HK-2 (cell line): ENCODE measurements around the gene POLE.

ENCODE experiments used
- DNase-seq: peaks from one replicate; pipeline ENCODE4 v3.0.0-alpha.2; 2018; ENCODE audit not compliant: unreplicated experiment

Gene POLE, protein sequence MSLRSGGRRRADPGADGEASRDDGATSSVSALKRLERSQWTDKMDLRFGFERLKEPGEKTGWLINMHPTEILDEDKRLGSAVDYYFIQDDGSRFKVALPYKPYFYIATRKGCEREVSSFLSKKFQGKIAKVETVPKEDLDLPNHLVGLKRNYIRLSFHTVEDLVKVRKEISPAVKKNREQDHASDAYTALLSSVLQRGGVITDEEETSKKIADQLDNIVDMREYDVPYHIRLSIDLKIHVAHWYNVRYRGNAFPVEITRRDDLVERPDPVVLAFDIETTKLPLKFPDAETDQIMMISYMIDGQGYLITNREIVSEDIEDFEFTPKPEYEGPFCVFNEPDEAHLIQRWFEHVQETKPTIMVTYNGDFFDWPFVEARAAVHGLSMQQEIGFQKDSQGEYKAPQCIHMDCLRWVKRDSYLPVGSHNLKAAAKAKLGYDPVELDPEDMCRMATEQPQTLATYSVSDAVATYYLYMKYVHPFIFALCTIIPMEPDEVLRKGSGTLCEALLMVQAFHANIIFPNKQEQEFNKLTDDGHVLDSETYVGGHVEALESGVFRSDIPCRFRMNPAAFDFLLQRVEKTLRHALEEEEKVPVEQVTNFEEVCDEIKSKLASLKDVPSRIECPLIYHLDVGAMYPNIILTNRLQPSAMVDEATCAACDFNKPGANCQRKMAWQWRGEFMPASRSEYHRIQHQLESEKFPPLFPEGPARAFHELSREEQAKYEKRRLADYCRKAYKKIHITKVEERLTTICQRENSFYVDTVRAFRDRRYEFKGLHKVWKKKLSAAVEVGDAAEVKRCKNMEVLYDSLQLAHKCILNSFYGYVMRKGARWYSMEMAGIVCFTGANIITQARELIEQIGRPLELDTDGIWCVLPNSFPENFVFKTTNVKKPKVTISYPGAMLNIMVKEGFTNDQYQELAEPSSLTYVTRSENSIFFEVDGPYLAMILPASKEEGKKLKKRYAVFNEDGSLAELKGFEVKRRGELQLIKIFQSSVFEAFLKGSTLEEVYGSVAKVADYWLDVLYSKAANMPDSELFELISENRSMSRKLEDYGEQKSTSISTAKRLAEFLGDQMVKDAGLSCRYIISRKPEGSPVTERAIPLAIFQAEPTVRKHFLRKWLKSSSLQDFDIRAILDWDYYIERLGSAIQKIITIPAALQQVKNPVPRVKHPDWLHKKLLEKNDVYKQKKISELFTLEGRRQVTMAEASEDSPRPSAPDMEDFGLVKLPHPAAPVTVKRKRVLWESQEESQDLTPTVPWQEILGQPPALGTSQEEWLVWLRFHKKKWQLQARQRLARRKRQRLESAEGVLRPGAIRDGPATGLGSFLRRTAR (N-terminal part only)

GRCh38 chr12:132687211-132688164 lies at the start of gene POLE, which contains the start of gene PXMP2:
POLE (minus strand) TSS chr12:132687342; CDS start chr12:132687315, 27 bp downstream.
PXMP2 (plus strand) TSS chr12:132687587; CDS start chr12:132687671, 84 bp downstream.
- DNase-seq, result peak; percentile 97

GRCh38 chr12:132736913-132737312 lies 49.8 kb upstream of the POLE start:
- DNase-seq, result no peak

GRCh38 chr12:132736378-132736777 lies 49.2 kb upstream of the POLE start:
- DNase-seq, result no peak

GRCh38 chr12:132735496-132735895 lies 48.4 kb upstream of the POLE start:
- no peak for DNase-seq

- DNase-seq, result no peak
Measured at GRCh38 chr12:132734206-132734605, 47.1 kb upstream of the POLE start.

DNA sequence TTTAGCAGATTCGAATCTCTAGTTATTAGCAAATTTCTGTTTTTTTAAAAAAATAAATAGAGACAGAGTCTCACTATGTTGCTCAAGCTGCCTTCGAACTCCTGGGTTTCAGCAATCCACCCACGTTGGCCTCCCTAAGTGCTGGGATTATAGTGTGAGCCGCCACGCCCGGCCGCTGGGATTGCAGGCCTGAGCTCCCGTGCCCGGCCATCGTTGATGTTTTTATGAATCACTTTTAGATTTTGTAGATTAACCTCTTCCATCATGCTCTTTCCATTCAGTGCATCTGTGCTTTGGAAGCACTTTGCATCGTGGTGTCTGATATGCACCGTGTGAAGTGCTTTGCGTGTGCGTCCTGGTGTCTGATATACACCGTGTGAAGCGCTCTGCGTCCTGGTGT lies 44.4 kb upstream of the POLE start:
- no peak for DNase-seq

DNA sequence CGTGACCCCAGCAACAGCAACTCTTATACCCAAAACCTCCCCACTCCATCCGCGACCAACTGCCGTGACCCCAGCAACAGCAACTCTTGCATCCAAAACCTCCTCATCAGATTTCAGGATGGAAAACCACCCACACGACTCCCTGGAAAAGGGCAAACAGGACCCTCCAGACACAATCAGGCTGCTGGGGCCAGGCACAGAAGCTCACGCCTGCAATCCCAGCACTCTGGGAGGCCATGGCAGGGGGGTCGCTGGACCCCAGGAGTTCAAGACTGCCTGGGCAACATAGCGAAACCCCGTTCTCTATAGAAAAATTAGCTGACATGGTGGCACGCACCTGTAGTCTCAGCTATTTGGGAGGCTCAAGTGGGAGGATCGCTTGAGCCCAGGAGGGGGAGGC lies 43.2 kb upstream of the POLE start:
- no peak for DNase-seq

GRCh38 chr12:132729541-132730320 lies 42.6 kb upstream of the POLE start:
- no peak for DNase-seq

- no peak for DNase-seq
Measured at GRCh38 chr12:132728502-132728901, 41.4 kb upstream of the POLE start.

DNA sequence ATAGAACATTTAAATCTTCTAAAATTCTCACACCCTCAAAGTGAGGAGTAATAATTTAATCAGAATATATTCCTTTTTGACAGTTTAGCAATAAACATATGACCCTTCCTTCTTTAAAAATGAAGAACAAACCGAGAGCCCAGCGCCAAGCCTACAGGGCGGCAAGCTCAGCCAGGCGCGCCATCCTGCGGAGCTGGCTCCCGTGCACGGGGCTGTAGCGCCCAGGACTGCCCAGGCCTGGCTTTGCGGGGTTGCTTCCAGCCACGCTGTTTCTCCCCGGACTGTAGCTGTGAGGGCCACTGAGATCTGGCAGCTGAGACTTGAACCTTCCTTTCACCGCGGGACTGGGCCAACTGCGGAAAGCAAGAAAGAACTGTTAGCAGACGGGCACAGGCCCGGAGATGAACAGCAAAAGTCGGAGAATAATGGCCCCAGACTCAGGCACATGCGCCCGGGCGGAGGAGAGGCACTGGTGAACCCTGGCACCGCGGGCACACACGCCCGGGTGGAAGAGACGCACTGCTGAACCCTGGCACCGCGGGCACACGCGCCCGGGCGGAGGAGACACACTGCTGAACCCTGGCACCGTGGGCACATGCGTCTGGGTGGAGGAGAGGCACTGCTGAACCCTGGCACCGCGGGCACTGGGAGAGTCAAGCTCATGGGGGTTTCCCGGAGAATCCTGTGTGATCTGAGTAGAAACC lies 40.1 kb upstream of the POLE start:
- DNase-seq, result no peak

- no peak for DNase-seq
Measured at GRCh38 chr12:132726386-132726785, 39.2 kb upstream of the POLE start.

- DNase-seq, result no peak
Measured at GRCh38 chr12:132724506-132725241, 37.5 kb upstream of the POLE start.

DNA sequence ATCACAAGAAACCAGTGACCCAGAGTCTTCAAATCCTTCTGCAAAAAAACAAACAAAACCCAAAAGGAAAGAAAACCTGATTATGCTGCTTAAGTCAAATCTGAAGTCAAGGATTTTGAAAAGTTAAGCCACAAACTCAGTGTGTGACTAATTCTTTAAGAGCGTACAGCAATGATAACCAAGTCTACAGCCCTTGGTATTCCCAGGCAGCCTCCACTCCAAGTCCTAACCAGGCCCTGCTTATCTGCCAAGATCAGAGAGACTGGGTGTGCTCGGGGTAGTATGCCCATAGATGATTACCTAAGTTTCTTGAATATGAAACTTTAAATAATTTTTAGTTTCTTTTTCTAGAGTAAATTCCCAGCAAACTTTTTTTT lies 36.6 kb upstream of the POLE start:
- no peak for DNase-seq

DNA sequence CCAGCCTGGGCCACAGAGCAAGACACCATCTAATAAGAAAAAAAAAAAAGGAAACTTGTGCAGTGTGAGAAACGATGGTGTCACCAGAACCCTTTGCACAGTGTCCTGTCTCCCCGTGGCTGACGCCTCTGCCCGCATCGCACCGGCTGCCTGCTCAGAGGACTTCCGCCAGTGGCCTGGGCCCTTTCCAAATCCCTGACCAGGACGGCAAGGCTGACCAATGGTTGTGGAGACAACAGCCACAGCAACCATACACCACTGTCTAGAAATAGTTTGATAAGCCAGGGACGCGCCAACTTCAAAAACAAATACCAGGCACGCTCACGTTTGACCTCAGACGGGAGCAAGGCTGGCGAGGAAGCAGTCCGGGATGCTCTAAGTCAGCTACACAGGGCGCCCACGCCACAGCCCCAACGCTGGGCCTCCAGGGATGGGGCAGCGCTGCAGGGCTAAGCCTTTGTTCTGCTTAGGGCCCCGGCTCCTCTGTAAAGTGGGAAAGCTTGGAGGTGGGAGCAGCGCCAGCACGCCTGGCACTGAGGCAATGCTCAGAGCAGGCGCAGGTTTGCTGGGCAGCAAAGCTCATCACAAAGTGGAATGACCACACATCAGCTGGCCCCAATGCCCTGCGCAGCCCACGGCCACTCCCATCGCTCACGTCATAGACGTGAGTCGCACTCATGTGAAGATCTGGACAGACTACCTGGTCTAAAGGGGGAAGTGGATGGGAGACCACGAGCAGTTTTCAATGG lies 36.0 kb upstream of the POLE start:
- DNase-seq, result no peak

DNA sequence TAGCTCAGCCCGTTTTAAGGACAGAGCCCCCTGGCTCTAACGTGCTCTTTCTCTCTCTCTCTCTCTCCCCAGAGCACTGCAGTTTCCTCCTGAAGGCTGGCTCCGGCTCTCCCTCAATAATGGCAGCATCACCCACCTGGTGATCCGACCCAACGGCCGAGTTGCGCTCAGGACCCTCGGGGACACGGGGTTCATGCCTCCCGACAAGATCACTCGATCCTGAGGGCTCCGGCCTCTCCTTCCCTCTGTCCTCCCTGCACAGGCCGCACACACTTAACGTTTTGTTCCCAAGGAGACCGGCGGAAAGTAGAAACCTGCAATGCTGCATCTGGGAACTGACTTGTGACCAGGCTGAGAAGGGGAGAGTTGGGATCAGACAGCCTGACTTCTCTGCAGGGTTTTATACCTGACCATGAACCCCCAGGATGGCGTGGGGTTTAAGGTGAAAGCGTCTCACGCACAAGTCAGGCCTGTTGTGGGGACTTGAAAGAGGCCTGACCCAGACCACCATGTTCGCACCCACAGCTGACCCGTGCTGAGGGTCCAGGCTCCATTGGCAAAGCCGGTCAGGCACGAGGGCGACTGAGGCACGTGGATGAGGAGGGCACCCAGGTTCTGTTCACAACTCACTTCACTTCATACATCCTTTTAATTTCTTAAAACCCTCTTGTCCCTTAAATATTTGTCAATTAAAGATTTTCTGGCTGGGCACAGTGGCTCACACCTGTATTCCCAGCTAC lies 33.6 kb upstream of the POLE start:
- DNase-seq, result no peak

GRCh38 chr12:132719954-132720324 lies 32.8 kb upstream of the POLE start:
- DNase-seq, result no peak
